ENCODE data around the gene RNF152.

The RNF152 gene

GRCh38 chr18:61852496-61852895, 40.3 kb downstream of the RNF152 start:
- H3K4me3 ChIP-seq (ENCODE audit: low read depth, low read length) = no peak overlapping the region
- in situ Hi-C loops (cut with HindIII; ENCODE audit: low sequenced_read_pairs) = no loop called here
- DNase-seq (ENCODE audit: low read depth) = no peak
- TF ChIP-seq CTCF (IDR thresholded peaks at IDR 0.05; ENCODE audit: low read depth, low read length, missing control alignments) = no peak

DNA sequence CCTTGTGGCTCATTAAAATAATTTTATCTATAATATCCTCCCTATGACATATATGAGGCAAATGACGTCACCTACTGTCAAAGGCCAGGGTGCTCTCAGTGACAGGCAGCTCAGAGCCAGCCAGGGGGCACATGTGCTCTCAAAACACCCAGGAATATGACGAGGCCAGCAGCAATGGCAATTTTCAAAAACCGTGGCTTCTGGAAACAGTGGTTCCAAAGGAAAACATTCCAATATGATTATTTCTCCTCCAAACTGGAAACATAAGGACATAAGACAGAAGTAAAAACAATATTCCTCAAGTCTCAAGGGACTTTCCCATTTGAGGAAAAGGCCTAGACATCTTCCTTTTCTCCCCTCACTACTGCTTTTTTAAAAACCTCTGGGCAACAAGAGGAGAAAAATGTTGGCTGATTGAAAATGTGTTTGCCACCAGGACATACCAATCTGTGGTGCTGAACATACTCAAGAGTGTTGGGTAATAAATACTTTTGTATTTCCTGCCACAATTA, 40.8 kb downstream of the RNF152 start:
- no peak for TF ChIP-seq CTCF (IDR thresholded peaks at IDR 0.05; ENCODE audit: low read depth, low read length, missing control alignments)
- no peak for DNase-seq (ENCODE audit: low read depth)
- H3K4me3 ChIP-seq (ENCODE audit: low read depth, low read length) = no peak overlapping the region
- in situ Hi-C loops (cut with HindIII; ENCODE audit: low sequenced_read_pairs) = no loop called here

- H3K4me3 ChIP-seq (ENCODE audit: low read depth, low read length) = no peak overlapping the region
- no peak for DNase-seq (ENCODE audit: low read depth)
- in situ Hi-C loops (cut with HindIII; ENCODE audit: low sequenced_read_pairs) = no loop called here
- no peak for TF ChIP-seq CTCF (IDR thresholded peaks at IDR 0.05; ENCODE audit: low read depth, low read length, missing control alignments)
These were observed 41.5 kb downstream of the RNF152 start for GRCh38 chr18:61851279-61851678.

GRCh38 chr18:61850756-61851155, 42.1 kb downstream of the RNF152 start:
- no peak for TF ChIP-seq CTCF (IDR thresholded peaks at IDR 0.05; ENCODE audit: low read depth, low read length, missing control alignments)
- no peak overlapping the region for H3K4me3 ChIP-seq (ENCODE audit: low read depth, low read length)
- in situ Hi-C loops (cut with HindIII; ENCODE audit: low sequenced_read_pairs) = no loop called here
- no peak for DNase-seq (ENCODE audit: low read depth)

DNA sequence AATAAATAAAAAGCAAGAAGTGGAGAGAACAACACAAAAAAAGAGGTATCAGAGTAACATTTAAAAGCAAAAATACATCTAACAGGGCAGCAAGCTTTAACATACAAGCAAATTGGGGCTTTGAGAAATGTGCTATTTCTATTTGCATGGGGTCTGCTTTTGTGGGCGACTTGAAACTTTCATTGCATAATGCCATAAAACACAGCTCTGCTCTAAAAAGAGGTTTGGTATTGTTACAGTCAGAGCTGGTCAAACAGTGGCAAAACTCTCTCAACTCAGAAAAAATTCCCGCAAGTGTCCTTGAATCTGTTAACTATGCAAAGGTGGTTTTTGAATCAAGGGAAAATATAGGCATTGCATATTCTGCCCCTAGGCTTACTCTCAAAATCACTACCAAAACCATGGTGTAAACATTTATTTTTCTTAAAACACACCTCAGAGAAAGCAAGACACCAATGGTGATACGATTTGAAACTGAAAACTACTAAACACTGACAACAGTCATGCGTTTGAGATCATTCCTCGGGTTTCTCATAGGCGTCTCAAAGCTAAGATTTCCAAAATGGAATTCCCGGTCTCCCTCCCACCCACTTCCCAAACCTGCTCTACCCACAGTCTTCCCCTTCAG, 45.5 kb downstream of the RNF152 start:
- DNase-seq (ENCODE audit: low read depth) = no peak
- in situ Hi-C loops (cut with HindIII; ENCODE audit: low sequenced_read_pairs) = no loop called here
- H3K4me3 ChIP-seq (ENCODE audit: low read depth, low read length) = no peak overlapping the region
- TF ChIP-seq CTCF (IDR thresholded peaks at IDR 0.05; ENCODE audit: low read depth, low read length, missing control alignments) = no peak

- DNase-seq (ENCODE audit: low read depth) = no peak
- no peak for TF ChIP-seq CTCF (IDR thresholded peaks at IDR 0.05; ENCODE audit: low read depth, low read length, missing control alignments)
- in situ Hi-C loops (cut with HindIII; ENCODE audit: low sequenced_read_pairs) = no loop called here
- H3K4me3 ChIP-seq (ENCODE audit: low read depth, low read length) = no peak overlapping the region
These were observed 47.6 kb downstream of the RNF152 start for GRCh38 chr18:61845197-61845596.
